Raji (cell line): ENCODE data around the gene MPIG6B.
A peak's percentile ranks its signal among the peaks of the same experiment; 100 is the strongest.

Experiments
- POLR2A ChIP-seq: IDR thresholded peaks from 2 replicates; pipeline ENCODE4 v1.6.1; 2011; ENCODE audit warnings: low read depth, low read length, control low read depth; ENCODE audit not compliant: insufficient read depth

Gene MPIG6B

DNA sequence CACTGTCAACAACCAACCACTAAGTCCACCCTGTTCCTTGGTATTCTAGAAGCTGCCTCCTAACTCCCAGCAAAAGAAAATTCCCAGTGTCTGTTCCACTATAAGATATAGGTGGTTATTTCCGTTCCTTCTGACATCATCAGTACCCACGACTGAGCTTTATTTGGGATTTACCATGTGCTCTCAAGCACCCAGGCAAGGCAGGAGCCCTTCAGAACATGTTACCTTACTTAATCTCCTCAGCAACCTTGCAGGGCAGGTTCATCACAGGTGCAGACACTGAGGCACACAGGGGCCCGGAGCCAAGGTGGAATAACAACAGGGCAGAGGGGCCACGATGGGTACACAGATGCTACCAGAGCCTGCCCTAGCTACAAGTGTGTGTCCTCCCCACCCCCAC lies 30.8 kb upstream of the MPIG6B start:
- no peak for TF ChIP-seq POLR2A

DNA sequence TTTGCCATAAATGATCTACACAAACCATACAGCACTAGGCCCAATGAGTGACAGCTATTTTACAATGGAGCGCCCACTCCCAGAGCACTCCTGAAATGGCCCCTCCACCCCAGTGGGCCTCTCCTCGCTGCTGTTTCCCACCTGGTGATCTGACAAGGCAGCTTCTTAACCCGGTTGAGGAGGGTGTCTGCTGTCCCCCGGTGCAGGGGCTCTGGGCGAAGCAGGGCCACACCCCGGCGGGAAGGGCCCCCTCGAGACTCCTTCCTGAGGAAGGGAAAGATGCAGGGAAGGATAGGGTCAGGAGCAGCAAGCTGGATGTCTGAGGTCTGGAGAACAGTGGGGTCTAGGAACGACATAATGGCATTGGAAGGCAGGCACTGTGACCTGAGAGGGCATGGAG lies 30.3 kb upstream of the MPIG6B start:
- no peak for TF ChIP-seq POLR2A

DNA sequence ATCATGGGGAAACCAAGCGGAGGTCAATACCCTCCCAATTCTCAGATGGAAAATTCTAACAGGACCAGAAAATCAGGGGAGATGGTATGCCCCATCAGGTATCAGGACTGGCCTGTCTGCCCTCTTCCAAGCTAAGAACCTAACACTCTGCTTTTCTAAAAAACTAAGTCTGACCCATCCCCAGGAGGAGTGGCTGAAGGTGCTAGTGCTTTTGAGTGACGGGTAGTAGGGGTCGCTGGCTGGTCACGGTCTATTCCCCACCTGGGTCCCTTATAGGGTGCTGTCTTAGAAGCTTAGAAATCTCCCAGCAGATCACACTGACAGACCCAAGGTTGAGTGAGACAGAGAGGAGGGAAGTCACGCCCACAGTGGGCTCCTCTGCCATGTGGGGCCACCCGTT lies 29.6 kb upstream of the MPIG6B start:
- no peak for TF ChIP-seq POLR2A

DNA sequence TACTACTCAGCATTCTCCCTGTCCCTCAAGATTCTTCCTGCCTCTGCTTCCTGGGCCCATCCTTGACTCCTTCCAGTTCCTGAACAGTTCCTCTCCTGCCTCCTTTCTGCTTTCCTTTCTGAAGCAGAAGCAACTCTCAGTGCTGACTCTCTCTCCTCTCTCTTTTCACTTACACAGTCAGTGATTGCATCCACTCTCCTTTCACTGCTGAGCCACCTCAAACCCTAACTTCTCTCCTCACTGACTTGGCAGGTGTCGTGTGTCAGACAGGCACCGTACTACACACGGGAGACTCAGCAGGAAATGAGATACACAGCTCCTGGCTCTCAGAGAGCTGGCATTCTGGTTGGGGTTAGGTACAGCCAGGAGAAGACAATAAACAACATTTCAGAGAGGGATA lies 25.6 kb upstream of the MPIG6B start:
- TF ChIP-seq POLR2A = no peak

DNA sequence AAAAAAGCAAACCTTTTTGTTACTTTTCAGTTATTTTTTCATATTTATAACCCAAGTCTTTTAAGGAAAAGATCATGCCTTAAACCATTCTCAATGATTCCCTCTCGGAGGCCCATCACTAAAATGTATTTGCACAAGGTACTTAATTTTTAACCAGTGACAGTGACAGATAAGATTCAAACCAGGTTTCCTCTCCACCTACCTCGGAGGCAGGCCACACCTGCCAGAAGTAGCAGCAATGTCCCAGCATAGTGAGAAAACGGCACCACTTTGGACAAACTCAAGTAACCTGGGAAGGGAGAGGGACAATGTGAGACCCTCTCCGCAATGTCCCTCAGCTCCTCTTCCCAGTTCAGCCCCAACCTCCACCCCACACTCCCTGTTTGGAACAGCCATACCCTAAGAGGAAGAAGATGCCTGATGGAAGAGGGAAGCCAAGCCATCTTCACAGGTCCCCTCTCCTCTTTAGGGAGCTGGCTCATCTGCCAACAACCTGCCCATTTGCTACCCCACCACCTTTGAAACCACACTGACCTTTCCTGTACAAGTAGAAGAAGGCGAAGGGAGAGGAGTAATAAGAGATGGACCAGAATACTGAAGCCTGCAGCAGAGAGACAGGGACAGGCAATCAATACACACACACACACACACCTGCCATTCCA lies 22.3 kb upstream of the MPIG6B start:
- TF ChIP-seq POLR2A = no peak

DNA sequence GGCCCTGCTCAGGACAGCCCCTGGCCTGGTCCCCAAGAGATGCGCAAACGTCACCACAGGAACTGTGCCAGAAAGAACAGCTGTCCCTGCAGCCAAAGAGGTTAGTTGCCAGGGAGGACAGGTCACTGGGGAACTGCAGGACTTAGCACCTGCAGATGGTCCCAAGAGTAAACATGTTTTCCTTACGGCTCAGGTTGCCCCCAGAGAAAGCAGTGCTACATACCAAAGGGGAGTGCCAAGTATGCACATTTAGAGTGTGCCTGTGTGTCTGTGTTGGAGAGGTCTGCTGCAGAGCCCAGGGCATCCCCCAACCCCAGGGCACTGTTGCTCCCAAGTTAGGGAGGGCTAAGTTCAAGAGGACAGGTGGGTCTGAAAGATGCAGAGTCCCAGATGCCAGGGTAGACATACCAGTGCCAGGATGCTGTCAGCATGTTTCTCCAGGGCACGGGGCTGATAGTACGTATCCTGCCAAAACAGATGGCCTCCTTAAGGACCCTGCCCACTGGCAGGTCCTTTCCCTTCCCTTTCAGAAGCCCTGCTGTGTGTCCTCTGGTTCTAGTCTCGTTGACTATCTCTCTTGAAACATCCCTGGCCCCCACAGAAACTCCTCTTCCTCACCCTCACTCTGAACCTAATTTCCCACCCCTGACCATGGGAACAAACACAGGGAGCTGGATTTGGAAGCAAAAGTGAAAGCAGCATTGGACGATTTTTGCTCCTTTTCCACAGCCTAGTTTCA lies 21.3 kb upstream of the MPIG6B start:
- TF ChIP-seq POLR2A = no peak

DNA sequence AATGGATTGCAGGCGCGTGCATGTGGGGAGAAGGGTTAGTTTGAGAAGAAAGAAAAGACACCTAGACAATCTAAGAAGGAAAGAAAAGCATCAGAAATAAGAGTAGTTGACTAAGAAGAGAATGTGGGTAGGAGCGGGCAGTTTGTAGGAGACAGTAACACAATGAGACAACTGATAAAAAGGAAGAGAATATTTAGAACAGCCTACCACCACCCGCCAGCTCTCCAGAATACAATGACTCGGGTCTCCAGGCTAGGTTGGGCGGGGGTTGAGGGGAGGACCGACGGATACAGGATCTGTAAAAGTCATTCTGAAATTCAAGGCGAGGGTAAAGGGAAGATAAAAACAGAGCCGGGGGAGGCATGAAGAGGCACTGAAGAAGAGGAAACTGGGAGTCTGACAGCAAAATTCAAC lies 20.8 kb upstream of the MPIG6B start:
- TF ChIP-seq POLR2A = no peak

DNA sequence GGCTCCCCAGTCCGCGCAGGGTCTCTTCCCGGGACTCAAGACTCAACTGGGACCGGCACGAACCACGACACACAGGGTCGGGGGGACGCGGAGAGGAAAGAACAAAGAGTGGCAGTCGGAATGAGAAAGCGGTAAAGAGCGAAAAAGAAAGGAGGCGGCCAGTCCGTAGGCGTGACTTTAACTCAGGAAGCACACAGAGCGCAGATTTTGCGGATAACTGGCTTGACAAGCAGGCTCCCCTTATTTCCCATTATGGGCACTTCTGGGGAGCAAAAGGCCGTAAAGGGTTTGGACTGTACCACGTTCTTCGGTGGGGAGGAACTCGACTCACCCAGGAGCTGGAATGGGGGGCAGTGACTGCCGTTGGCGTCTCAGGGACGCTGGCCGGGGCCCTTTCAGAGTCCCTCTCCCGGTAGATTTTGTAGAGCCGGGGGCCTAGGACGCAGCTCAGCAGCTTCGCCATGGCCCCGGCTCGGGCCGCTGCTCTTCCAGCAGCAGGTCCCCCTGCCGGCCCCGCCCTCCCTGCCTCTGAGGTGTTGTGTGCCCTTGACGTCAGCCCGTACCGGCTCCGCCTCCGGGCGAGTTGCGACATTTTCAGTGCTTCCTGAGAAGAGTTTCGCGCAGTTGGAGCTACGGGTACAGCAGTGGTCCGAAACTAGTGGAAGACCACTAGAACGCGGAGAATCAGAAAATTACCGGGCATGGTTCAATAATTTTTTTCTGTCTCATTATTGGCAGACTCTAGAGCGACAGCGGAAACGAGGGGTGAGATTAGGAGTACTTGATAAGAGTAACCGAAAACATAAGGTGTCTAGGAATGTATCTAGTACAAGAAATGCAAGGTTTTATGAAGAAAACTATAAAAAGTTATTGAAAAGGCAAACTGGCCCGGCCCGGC lies 20.1 kb upstream of the MPIG6B start, which contains the start of gene ABHD16A:
TSS of gene ABHD16A (minus strand) at position 506 of the 898 bp plus-strand sequence. CDS start at position 463, 43 bp downstream.
- TF ChIP-seq POLR2A = peak; percentile 87

DNA sequence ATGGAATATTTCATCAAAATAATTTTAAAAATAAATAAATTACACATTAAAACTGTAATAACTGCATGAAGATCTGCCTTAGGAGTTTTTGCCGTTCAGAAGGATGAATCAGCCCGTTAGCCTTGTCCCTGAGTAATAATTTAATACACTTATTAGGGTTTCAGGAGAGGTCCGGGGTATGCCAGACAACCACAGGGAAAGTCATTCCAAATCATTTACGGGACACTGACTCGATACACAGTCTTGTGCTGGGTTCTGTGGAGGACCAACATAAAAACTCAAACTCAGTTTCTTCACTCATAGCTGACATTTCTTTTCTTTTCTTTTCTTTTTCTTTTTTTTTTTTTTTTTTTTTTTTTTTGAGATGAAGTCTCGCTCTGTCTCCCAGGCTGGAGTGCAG lies 17.2 kb upstream of the MPIG6B start:
- TF ChIP-seq POLR2A = no peak

DNA sequence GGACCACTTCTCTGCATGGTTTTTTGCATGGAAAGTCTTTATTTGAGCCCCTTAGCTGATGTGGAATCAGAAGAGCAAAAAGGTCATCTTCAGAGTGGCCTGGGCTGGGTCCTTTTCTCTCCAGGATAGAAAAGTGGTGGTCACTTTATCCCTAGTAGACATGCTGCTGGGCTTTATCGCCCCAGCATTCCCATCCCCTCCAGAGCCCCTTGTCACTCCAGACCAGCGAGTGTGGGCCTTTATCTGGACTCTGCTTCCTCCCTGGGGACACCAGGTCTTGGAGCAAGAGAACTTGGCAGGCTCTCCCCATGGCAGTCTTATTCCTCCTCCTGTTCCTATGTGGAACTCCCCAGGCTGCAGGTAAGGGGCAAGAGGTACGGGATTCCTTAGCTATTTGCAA lies 16.6 kb upstream of the MPIG6B start, which contains the start of gene LY6G6F:
TSS of gene LY6G6F (plus strand) at position 268 of the 400 bp plus-strand sequence. CDS start at position 309, 41 bp downstream.
- TF ChIP-seq POLR2A = no peak

DNA sequence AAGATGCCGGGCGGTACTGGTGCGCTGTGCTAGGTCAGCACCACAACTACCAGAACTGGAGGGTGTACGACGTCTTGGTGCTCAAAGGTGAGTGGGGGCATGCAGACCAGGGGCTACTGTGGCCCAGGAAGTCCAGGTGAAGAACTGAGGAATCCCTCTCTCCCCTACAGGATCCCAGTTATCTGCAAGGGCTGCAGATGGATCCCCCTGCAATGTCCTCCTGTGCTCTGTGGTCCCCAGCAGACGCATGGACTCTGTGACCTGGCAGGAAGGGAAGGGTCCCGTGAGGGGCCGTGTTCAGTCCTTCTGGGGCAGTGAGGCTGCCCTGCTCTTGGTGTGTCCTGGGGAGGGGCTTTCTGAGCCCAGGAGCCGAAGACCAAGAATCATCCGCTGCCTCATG lies 15.5 kb upstream of the MPIG6B start:
- TF ChIP-seq POLR2A = no peak

DNA sequence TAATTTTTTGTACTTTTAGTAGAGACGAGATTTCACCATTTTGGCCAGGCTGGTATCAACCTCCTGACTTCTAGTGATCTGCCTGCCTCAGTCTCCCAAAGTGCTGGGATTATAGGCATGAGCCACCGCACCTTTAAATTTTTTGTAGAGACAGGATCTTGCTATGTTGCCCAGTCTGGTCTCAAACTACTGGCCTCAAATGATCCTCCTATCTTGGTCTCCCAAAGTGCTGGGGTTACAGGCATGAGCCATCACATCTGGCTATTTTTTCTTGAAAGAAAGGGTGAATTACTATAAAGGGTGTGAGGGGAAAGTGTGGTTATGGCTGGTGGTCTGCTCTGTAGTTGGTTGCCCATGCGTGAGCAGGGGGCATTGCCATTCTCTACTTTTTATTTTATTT lies 14.9 kb upstream of the MPIG6B start:
- no peak for TF ChIP-seq POLR2A

DNA sequence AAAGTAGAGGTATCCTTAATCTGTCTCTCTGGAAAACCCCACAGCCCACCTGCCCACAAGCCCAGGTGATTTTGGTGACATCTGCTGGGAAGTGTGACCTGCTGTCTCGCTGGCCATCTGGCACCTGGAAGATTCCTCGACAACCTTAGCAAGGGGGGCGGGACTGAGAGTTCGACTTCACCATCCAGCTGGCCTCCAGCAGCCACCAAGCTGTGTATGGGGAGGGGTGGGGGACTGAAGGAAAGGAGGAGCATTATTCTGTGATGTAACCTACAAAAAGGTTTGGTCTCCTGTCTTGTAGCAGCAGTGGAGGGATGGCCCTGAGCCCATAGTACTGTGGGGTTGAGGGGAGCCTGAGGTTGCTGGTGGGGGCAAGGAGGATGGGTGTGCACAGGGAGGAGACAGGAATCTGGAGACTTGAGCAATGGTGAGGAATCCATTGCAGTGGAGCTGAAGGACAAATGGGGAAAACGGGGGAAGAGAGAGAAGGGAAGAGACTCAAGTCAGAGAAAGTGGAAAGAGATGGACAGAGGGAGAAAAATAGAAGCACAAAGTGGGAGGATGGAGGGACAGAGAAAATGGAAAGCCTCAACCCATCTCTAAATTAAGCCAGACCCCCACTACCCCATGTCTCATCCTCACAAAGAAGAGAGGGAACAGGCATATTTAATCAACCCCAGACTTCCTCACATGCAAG lies 12.5 kb upstream of the MPIG6B start:
- TF ChIP-seq POLR2A = no peak

DNA sequence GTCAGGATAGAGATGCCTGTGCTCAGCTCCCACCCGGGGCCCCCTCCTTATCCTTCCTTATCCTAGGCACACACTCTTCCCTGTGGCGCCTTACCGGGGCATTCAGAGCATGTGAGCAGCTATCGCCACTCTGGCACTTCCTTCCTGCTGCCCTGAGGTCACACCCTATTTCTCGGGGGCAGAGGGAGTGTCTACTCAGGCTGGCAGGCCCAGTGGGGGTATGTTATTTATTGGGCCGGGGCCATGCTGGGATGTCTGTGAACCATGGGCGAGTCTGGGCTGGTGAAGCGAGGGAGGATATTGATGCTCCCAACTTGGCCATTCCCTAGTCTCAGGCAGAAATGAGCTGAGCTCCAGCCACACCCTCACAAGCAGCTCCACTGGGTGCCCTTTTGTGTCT lies 11.9 kb upstream of the MPIG6B start:
- no peak for TF ChIP-seq POLR2A

DNA sequence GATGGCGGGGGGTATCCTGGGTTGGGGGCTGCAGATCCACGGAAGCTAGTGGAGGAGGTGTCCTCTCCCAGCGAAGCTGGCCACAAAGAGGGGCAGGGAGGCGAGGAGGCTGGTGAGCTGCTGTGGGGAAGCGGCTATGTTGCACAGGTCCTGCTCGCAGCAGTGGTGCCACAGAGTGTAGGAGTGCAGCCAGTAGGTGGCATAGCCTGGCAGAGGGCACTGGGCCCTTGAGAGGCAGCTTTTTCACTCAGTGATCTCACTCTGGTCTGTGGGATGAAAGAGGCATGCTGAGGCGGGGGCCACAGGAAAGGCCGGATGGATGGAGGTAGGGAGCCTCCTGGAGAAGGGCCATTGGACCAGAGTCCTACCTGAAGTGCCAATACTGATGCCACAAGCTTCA lies 10.9 kb upstream of the MPIG6B start:
- TF ChIP-seq POLR2A = no peak
